Right renal pelvis (tissue), 4 donors: ENCODE measurements around the gene BTC. TPM values are rescaled to one million over a fixed set of nuclear protein-coding genes. Genes with fewer than 3 reads are reported as not detected.
"Not testable (repeated sequence)": the region's sequence is repeated elsewhere in the genome, so short reads cannot be mapped to it uniquely, and the experiment has no call there.

ENCODE experiments used
- DNase-seq, 4 donors: peaks; one replicate each; pipeline ENCODE4 v3.0.0-alpha.2; 2013; ENCODE audit warnings: low read depth in 4 of 4, low spot score in 3 of 4, missing footprints in 1 of 4
- polyA plus RNA-seq, 4 donors: library from polyadenylated mRNA; unstranded; fragments of 120-200 nt; gene quantifications; one replicate each; pipeline ENCODE4 v1.2.1, GENCODE V29; 2013; ENCODE audit not compliant: insufficient read length in 4 of 4

Gene BTC
- polyA plus RNA-seq, 4 donors, result 5.7 to 8.1 (median 7.4) TPM

DNA sequence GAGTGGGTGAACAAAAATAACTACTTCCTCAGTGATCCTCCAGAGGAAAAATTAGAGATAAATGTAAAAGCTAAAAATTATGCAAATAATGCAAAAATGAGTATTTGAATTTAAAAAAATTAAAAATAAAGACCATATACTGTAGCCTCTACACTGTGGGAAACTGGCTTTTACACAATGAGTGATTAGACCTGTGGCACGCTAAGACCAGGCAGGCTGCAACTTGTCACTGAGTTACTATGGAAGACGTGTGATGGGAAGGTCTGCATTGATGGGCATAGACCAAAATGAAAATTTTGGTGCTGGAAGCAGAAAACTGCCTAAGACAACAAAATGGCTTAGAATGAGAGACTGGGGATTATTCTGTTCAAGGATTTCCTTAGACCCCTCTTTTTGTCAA is 30.2 kb downstream of the BTC start:
- no peak for DNase-seq

DNA sequence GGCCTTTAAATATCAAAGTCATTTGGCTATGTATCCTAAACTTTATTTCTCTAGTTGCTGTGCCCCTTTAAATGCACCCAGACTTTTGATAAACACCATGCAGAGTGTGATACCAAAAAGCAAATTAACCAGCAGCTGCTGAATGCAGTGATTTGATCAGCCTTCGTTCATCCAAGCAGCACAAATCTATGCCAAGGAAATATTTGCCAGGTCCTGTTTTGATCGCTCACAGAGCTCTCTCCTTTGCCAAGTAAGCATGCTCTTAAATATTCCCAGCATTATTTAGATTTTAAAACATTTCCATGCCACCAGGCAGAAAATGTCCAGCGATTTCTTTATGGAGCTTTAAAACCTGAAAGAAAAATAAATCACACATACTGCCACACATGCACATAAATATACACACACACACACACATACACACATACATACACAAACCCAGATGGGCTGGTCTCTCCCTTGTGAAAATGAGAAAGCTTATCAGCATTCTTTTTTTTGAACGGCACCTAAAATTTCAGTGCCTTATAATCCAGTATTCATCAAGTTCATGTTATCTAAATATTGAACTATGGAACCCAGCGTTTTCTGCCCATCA is 35.7 kb downstream of the BTC start:
- no peak for DNase-seq

DNA sequence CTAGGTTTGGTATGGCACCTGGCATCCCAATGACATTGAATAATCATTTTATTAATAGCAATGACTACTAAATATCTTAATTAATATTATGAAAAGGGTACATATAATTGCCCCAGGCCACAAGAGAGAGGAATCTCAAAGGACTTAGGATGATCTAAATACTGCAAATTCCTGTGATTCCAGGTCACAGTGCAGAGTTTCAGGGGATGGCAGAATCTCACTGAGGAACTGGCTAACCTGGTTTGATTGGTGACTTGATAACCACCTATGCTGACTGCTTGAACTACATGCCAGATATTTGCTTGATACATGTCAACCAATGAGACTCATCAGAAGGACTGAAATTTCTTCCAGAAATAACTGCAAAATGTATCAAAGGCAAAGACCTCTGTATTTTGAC is 37.2 kb downstream of the BTC start:
- no peak for DNase-seq

DNA sequence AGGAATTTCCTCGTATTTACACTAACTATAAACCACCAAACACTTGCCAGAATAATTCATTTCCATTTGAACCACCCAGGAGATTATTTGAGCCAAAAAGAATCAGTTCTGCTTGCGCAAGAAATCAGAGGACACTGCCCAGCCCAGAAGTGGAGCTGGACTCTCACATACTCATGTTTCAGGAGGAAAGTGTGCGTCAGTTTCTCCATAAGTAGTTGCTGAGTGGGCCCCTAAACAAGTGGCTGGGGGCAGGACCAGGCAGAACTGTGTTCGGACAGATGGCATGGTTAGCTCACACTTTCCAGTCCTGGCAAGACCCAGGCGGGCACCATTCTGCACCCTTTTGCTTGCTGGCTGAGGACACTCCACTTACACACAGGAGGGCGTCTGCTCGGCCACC is 38.8 kb downstream of the BTC start:
- DNase-seq, result no peak

DNA sequence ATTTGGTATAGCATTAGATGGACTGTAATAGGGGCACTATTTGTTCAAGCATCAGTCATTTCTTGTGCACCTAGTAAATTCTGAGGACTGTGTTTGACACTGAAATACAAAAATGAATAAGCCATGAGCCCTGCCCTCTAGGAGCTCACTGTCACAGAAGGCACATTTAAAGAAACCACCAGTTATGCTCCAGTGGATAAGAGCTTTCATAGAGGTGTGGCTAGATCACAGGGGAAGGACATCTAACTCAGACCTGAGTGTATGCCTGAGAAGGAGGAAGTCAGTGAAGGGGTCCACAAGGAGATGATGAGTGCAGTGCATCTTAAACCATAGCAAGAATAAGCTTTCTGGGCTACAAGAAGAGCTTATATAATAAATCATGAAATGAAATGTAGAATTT is 40.1 kb downstream of the BTC start:
- DNase-seq, result no peak

DNA sequence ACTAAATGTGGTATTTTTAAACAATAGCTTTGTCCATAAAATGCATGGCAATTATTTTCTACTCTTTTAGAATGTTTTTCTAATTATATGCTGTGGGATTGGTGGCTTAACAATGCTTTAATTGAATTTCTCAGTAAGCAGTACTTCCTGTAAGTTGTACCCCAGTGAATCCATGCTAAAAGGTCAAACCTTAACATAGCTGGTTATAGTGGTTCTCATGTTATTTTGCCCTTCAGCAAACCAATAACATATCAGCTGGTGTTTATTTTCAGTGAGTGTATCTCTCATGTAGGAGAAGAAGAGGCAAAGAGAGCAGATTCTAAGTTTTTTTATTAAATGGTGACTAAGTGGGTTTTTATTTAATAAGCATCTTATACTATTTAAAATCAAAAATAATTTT is 41.5 kb downstream of the BTC start:
- no peak for DNase-seq

DNA sequence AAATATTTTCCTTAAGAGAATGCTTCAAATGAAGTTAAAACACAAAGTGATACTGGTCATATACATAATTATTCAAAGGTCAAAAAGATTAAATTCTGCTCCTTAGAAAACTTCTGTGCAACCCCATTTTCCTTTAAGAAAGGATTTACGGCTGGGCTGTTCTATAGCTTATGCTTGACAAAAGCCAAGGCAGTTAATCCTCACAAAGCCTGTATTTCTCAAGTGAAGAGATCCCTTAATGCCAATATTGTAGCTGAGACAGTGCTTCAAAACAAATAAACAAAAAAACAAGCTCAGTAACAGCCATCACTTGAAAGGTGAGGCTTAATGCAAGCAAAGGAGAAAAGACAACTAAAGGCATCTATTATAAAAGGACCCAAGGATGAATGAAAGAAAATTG is 42.5 kb downstream of the BTC start:
- DNase-seq, result no peak

DNA sequence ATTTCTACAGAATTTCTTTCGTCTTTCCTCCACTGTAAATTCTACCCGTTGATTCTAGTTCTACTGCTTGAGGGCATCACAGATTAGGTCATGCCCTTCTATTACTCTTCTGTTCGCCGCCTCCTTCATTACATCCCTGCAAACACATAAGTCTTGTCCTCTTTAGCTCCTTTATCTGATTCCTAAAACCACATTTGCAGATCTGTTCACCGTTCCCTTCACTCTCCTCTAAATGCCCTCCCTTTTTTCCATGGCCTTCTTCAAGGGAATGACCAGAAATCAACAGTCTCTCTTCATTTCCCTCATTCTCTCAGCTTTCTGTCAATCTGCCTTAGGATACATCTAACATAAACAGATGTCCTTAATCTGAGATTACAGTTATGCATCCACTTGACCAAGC is 43.1 kb downstream of the BTC start:
- DNase-seq, result no peak

DNA sequence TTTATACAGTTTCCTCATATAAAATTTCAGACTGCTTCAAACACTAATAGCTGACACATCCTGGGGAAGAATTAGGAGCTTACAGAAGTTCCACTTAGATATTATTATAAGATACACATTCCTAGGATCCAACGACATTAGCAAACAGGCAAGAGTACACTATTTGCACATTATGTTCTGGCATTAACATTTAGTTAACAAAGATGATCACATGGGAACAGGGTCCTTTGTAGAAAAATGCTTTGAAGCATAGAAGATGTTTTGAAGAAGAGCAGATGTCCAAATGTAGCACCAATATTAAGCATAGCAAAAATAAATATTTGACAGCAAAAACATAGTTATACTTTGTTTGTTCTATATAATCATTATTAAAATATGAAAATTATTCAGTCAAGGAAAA is 52.1 kb downstream of the BTC start:
- DNase-seq, result no peak

DNA sequence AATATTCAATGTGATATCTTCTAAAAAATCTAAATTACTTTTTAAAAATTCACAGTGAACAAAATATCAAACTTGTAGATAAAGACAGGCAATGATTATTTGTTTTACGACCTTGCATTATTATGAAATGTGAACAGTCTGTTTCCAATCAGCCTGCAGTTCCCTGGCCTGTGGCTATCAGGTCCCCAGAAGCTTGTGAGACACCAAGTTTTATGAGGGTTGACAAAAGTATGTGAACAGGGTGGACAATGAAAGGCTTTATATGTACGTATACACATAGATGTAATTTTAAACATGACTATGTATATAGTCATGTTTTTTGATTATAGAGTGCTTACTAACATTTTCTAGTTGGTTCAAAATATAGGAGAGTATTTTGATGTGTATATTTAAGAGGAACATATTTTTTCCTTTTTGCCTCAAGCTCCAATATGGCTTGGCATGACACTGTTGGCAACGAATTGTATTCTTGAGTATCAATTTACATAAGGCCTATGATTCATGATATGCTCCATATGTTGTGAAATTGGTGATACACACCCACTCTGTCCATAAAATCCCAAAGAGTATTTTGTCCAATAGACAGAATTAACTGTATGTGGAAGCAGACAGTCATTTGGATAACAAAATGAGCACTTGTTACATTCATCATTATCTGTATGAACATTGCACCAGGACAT is 55.7 kb downstream of the BTC start:
- no peak for DNase-seq

DNA sequence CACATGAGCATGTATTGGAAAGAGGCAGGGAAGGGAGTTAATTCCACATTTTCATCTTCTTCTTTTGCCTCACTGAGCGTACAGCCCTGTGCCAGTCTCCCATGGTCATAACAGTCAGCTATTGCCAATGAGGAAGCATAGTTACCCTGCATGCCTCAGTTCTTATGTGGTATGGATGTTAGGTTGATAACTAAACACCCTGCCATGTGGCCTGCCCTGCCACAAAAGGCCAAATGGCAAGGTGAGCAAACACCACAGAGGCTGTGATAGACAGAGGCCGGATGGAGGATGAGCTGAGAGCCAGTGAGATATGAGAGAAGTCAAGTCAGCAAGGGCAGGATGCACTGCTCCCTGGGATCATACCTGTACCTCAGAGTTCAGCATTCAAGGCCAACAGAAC is 59.3 kb downstream of the BTC start:
- DNase-seq, result no peak

DNA sequence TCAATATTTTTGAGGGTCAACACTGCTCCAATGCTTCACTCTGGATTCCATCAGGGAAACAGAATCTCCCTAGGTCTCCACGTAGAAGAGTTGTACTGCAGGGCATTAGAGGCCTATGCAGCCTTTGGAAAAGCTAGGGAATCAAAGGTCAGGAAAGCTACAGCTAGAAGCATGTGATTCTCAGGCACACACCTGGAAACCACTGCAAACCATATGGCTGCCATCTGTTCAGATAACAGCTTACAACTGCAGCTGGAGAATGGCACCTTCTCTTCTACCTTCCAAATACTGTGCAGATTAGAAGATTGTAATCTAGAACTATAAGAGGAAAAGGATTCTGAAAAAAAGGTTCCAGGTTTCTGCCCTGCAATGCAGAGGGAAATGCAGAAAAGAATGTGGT is 60.6 kb downstream of the BTC start:
- DNase-seq, result no peak

DNA sequence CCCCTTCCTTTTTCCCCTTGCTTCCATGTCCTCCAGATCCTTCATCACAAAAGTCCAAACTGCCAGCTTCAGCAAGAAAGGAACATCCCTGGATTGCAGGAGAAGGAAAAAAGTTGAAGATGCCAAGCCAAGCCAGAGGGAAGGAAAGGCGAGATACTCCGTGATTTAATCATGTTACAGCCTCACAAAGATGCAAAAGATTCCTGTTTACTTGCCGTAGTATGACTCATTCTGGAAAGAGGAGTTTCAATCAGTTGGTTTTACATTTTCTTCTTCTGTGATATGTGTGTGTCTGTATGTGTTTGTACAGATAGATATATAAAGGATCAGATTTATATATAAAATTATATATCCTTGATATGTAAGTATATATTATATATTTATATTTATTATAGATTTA is 69.3 kb downstream of the BTC start:
- no peak for DNase-seq

DNA sequence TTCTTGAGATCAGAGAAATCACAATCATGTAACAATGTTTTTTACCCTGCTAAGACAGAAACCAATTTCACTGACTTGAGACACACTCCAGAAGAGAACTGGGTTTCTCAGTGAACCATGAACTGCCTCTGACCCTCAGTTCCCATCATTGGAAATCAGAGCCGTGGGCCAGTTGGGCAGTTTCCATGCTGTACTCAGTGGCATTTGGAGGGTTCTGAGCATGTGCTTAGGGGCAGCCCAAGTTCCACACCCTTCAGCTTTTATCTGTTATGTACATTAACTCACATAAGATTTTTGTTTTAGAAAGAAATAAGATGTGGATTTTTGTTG is 77.9 kb downstream of the BTC start:
- peak in 2 of 4 donors; percentile 24 to 33 for DNase-seq

DNA sequence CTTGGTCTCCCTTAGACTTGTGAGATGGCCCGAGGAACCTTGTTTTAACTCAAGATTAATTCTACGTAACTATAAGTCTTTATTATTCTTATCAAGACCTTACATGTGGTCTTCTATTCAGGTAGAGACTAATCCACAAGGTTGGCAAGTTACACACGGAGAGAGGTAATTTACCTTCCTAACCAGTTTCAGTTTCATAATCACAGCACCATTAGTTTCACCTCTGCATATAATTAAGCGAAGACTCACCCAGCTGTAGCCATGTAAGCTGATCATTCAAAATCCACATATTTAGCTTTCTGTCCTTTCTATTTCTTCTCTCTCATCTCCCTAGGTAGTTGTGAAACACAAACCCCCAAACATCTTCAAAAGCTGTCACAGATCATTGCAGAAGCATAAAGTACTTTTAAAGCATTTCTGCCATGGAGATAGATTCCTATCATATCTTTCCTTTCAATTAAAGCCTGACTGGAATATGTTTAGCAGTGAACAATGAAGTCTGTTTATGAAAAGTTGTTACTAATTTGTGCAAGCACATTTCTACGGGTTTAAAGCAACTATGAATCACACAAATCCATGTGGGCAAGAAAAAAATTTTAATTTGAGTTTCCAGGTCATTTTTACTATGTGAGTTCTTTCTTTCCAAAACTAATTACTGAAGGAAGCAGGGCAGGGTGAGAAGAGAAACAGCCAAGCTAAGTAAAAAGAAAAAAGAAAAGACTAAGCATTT is 78.5 kb downstream of the BTC start:
- peak in 2 of 4 donors; percentile 14 to 17 for DNase-seq

DNA sequence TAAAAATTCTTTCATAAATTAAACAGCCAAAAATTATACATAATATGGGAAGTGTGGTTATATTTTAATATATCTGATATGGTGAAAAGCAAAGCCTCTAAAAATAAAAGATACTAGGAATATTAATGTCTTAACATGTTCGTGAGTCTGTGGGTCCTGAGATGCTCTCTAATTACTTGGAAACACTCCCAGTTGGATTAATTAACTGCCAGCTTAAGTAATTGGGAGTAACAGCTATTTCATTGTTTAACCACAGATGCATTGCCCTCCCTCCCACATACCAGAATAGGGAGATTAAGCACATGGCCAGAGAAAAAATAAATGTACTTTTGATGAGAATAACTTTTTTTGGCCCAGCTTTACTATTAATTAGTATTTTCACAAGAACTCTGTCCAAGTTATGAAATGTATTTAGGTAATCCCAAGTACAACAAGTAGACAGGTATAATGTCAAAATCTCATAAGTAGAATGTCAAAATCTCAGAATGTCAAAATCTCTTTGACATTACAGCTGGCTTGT is 79.7 kb downstream of the BTC start:
- no peak for DNase-seq

DNA sequence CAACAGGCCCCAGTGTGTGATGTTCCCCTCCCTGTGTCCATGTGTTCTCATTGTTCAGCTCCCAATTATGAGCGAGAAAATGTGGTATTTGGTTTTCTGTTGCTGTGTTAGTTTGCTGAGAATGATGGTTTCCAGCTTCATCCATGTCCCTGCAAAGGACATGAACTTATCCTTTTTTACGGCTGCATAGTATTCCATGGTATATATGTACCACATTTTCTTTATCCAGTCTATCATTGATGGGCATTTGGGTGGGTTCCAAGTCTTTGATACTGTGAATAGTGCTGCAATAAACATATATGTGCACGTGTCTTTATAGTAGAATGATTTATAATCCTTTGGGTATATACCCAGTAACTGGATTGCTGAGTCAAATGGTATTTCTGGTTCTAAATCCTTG is 86.2 kb downstream of the BTC start:
- DNase-seq, result not testable (repeated sequence)

Other genes with a start within 250 kb of the BTC start
- gene PARM1, start 138.6 kb upstream of the BTC start, polyA plus RNA-seq, result 10 to 100 TPM; 54.0 to 68.8 (median 61.8) TPM